Activated CD4-positive, CD25-positive, alpha-beta regulatory T cell treated with anti-CD3 and anti-CD28 coated beads, Interleukin-2, amount 50 U/mL, for 24 hours (primary cell): ENCODE data around the gene MYOM1.
"Not testable (repeated sequence)": the region's sequence is repeated elsewhere in the genome, so short reads cannot be mapped to it uniquely, and the experiment has no call there.

ENCODE experiments used
- ATAC-seq, 2 donors: fragments of 150-1000 bp; cut with Tn5 transposase; one replicate each; pipeline ENCODE4 v1.10.0; 2021; ENCODE audit warnings: mild to moderate bottlenecking in 1 of 2, moderate library complexity in 1 of 2

MYOM1 gene

GRCh38 chr18:3023603-3024002, 196.2 kb downstream of the MYOM1 start:
- ATAC-seq = not testable (repeated sequence)
